Thoracic aorta (tissue), 2 donors: ENCODE results near the gene PSAP. TPM values are rescaled to one million over a fixed set of nuclear protein-coding genes. Genes with fewer than 3 reads are reported as not detected.

ENCODE experiments used
- ATAC-seq: fragments of 150-250 bp; one replicate; pipeline ENCODE4 v1.8.0; 2017; ENCODE audit warnings: low read depth; ENCODE audit not compliant: insufficient number of reproducible peaks, low FRiP score
- DNase-seq: peaks from one replicate; pipeline ENCODE4 v3.0.0-alpha.2; 2020; ENCODE audit warnings: low spot score
- H3K27ac ChIP-seq, 2 donors: fragments of 200-600 bp; sonication (generic); 1 replicate in 1 of 2; 2 replicates in 1 of 2; pipeline ENCODE4 v1.5.1; 2016; ENCODE audit warnings: mild to moderate bottlenecking in 2 of 2, moderate library complexity in 2 of 2
- H3K27me3 ChIP-seq: fragments of 200-600 bp; sonication (generic); replicated peaks from 2 replicates; pipeline ENCODE4 v1.6.0; 2016; ENCODE audit warnings: mild to moderate bottlenecking; ENCODE audit not compliant: insufficient read depth
- H3K36me3 ChIP-seq: fragments of 200-600 bp; sonication (generic); one replicate; pipeline ENCODE4 v1.5.1; 2016
- H3K4me1 ChIP-seq, 2 donors: fragments of 200-600 bp; sonication (generic); 1 replicate in 1 of 2; 2 replicates in 1 of 2; pipeline versions ENCODE4 v1.5.1 to v1.6.0; 2016; ENCODE audit warnings: low read depth in 2 of 2, mild to moderate bottlenecking in 1 of 2; ENCODE audit not compliant: control insufficient read depth in 1 of 2
- H3K4me3 ChIP-seq: fragments of 200-600 bp; sonication (generic); 2 replicates; pipeline ENCODE4 v1.5.1; 2016; ENCODE audit warnings: mild to moderate bottlenecking
- H3K9me3 ChIP-seq: fragments of 200-600 bp; sonication (generic); 2 replicates; pipeline ENCODE4 v1.5.1; 2016
- CTCF ChIP-seq: fragments of 200-600 bp; sonication (generic); IDR thresholded peaks from one replicate; pipeline ENCODE4 v1.5.1; 2019; ENCODE audit warnings: antibody characterized with exemption
- total RNA-seq, 2 donors: library from RNA; depleted of rRNA; stranded (reverse); fragments of >200 nt; gene quantifications; one replicate each; pipeline versions ENCODE4 v1.1.0 to v1.2.3, GENCODE V29; 2016

PSAP gene
- total RNA-seq, 2 donors from 2014 or later = 1,091 to 1,135 TPM

GRCh38 chr10:71777213-71777985, 73.7 kb downstream of the PSAP start:
- Histone ChIP-seq H3K36me3 (no peaks in the 10 kb centered on the region), H3K27ac (no peak overlapping the region), H3K4me1 (peaks cover 8 to 14% of the 10 kb centered on the region in 2 donors), H3K9me3 (no peaks in the 10 kb centered on the region), H3K27me3 (no peaks in the 10 kb centered on the region), H3K4me3 (no peak overlapping the region)
- DNase-seq (no peak), ATAC-seq (no peak)
- TF ChIP-seq CTCF = no peak

- ATAC-seq = no peak
- Histone ChIP-seq H3K4me1 (peaks cover 16 to 23% of the 10 kb centered on the region in 2 donors), H3K27ac (no peak overlapping the region), H3K9me3 (no peaks in the 10 kb centered on the region), H3K4me3 (no peak overlapping the region), H3K36me3 (no peaks in the 10 kb centered on the region), H3K27me3 (no peaks in the 10 kb centered on the region)
- no peak for TF ChIP-seq CTCF
- no peak for DNase-seq
Measured at GRCh38 chr10:71776481-71776925, 74.5 kb downstream of the PSAP start.

GRCh38 chr10:71774916-71775702, 75.9 kb downstream of the PSAP start:
- no peak for ATAC-seq
- no peaks in the 10 kb centered on the region for H3K9me3 ChIP-seq
- no peaks in the 10 kb centered on the region for H3K27me3 ChIP-seq
- peaks cover 24 to 37% of the 10 kb centered on the region in 2 donors for H3K4me1 ChIP-seq
- TF ChIP-seq CTCF = no peak
- H3K27ac ChIP-seq = no peak overlapping the region
- H3K4me3 ChIP-seq = no peak overlapping the region
- no peak for DNase-seq
- no peaks in the 10 kb centered on the region for H3K36me3 ChIP-seq

GRCh38 chr10:71773221-71773971, 77.7 kb downstream of the PSAP start, which contains the start of gene VSIR:
Gene VSIR, minus strand, starts transcription at chr10:71773520. Its CDS starts 81 bp downstream, at chr10:71773439.
- DNase-seq (peak; percentile 58), ATAC-seq (peak; percentile 48)
- Histone ChIP-seq H3K27ac (peak within 1 kb of the TSS; percentile 93 to 98), H3K4me3 (peak within 1 kb of the TSS; percentile 80), H3K4me1 (peaks cover 36 to 51% of the 10 kb centered on the region in 2 donors), H3K27me3 (no peaks in the 10 kb centered on the region), H3K9me3 (no peaks in the 10 kb centered on the region), H3K36me3 (no peaks in the 10 kb centered on the region)
- TF ChIP-seq CTCF = peak; percentile 88
